Right atrium auricular region (tissue), 2 donors: ENCODE results near the gene DKK3. TPM values are rescaled to one million over a fixed set of nuclear protein-coding genes. Genes with fewer than 3 reads are reported as not detected.
A peak's percentile ranks its signal among the peaks of the same experiment; 100 is the strongest.

Source experiments
- DNase-seq: peaks from one replicate; pipeline ENCODE4 v3.0.0-alpha.2; 2019; ENCODE audit warnings: low spot score
- H3K27ac ChIP-seq, 2 donors: fragments of 200-600 bp; sonication (generic); 1 replicate in 1 of 2; 2 replicates in 1 of 2; pipeline ENCODE4 v1.5.1; 2016 to 2019
- H3K27me3 ChIP-seq, 2 donors: fragments of 200-600 bp; sonication (generic); one replicate each; pipeline versions ENCODE4 v1.5.1 to v1.6.0; 2017 to 2019
- H3K36me3 ChIP-seq: fragments of 200-600 bp; sonication (generic); one replicate; pipeline ENCODE4 v1.5.1; 2016
- H3K4me1 ChIP-seq, 2 donors: fragments of 200-600 bp; sonication (generic); one replicate each; pipeline versions ENCODE4 v1.5.1 to v1.6.0; 2017 to 2019
- H3K4me3 ChIP-seq, 2 donors: fragments of 200-600 bp; sonication (generic); 1 replicate in 1 of 2; 2 replicates in 1 of 2; pipeline ENCODE4 v1.5.1; 2017 to 2019; ENCODE audit warnings: mild to moderate bottlenecking in 1 of 2, moderate library complexity in 1 of 2
- H3K9me3 ChIP-seq, 2 donors: fragments of 200-600 bp; sonication (generic); one replicate each; pipeline ENCODE4 v1.5.1; 2019
- CTCF ChIP-seq, 2 donors: fragments of 200-600 bp; sonication (generic); IDR thresholded peaks; one replicate each; pipeline ENCODE4 v1.5.1; 2019; ENCODE audit warnings: antibody characterized with exemption in 2 of 2
- total RNA-seq, 2 donors: library from RNA; depleted of rRNA; stranded (reverse); fragments of >200 nt; gene quantifications; one replicate each; pipeline ENCODE4 v1.1.0, GENCODE V29; 2016

DKK3 gene
- total RNA-seq, 2 donors from 2014 or later, result 2,934 to 5,316 TPM

- H3K4me3 ChIP-seq, result peak overlapping the region; percentile 19 to 74
- peak overlapping the region; percentile 60 to 94 for H3K27ac ChIP-seq
- no peak for TF ChIP-seq CTCF (IDR thresholded peaks at IDR 0.05)
- no peaks in the 10 kb centered on the region for H3K9me3 ChIP-seq
- peaks cover 6% of the 10 kb centered on the region for H3K36me3 ChIP-seq
- no peak for DNase-seq
- peaks cover 3 to 41% of the 10 kb centered on the region in 2 donors for H3K4me1 ChIP-seq
- H3K27me3 ChIP-seq, result no peaks in the 10 kb centered on the region
Observed at GRCh38 chr11:12009617-12010321, 1.3 kb upstream of the DKK3 start.

- peak overlapping the region; percentile 89 to 94 for H3K27ac ChIP-seq
- H3K4me1 ChIP-seq, result peaks cover 3 to 49% of the 10 kb centered on the region in 2 donors
- H3K36me3 ChIP-seq, result peaks cover 6% of the 10 kb centered on the region
- H3K4me3 ChIP-seq, result peak overlapping the region; percentile 74 to 77
- H3K9me3 ChIP-seq, result no peaks in the 10 kb centered on the region
- TF ChIP-seq CTCF (IDR thresholded peaks at IDR 0.05), result no peak
- no peaks in the 10 kb centered on the region for H3K27me3 ChIP-seq
- DNase-seq, result no peak
Observed at GRCh38 chr11:12008790-12009616, 577 bp upstream of the DKK3 start.

- peak overlapping the region; percentile 89 to 94 for H3K27ac ChIP-seq
- peak in 1 of 2 donors; percentile 13 for TF ChIP-seq CTCF (IDR thresholded peaks at IDR 0.05)
- H3K9me3 ChIP-seq, result no peaks in the 10 kb centered on the region
- H3K4me3 ChIP-seq, result peak overlapping the region; percentile 74 to 77
- peaks cover 0 to 52% of the 10 kb centered on the region in 2 donors for H3K4me1 ChIP-seq
- H3K27me3 ChIP-seq, result no peaks in the 10 kb centered on the region
- H3K36me3 ChIP-seq, result peaks cover 7% of the 10 kb centered on the region
- no peak for DNase-seq
Observed at GRCh38 chr11:12007230-12007593, 1.2 kb downstream of the DKK3 start.

- Histone ChIP-seq H3K4me3 (peak overlapping the region; percentile 74 to 77), H3K4me1 (peaks cover 0 to 52% of the 10 kb centered on the region in 2 donors)
Observed at GRCh38 chr11:12006552-12007229, 1.7 kb downstream of the DKK3 start.

More at GRCh38 chr11:12006552-12007229, 1.7 kb downstream of the DKK3 start:
- DNase-seq, result no peak
- Histone ChIP-seq H3K9me3 (no peaks in the 10 kb centered on the region), H3K36me3 (peaks cover 12% of the 10 kb centered on the region), H3K27ac (peak overlapping the region; percentile 89 to 94), H3K27me3 (no peaks in the 10 kb centered on the region)
- no peak for TF ChIP-seq CTCF (IDR thresholded peaks at IDR 0.05)
